CD4-positive, alpha-beta T cell treated with Interleukin-10 for 1 hour (primary cell): ENCODE results near the gene SHC3.

ENCODE experiments used
- DNase-seq: peaks from one replicate; pipeline ENCODE4 v3.0.0-alpha.2; 2020

Gene SHC3

DNA sequence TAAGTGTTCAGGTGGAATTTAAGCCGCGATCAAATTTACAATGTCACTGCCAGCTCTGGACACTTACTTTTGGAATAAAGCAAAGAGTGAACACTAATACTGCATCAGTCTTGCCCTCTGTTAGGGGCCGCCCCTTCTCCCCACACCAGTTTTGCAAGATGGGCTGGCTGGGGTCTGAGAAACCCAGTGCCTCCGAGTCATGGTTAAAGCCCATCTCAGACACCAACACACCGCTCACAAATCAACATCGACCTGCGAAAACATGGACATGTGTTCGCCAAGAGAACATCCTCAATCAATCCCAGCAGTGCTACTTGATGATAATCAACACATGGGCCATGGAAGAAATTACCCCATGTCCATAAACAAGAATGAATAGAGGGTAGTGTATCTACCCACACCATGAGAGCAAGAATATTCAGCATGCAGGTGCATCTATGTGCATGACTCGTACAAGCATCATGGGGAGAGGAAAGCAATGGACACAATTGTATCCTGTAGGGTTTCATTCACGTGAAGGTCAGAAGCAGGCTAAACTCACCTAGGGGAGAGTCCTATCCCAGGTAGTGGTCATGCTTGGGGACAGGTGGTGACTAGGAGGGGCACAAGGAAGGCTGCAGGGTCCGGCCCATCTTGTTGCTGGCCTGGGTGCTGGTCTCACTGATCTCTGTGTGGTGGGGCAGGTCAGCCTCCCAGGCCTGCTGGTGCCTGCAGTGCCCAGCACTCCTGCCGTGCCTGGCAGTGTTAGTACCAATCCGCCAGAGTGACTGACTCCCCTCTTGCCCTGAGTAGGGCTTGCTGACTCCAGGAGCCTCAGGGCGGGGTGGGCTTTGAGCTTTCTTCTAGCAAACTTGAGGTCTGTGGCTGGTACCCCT lies 182.3 kb downstream of the SHC3 start:
- DNase-seq, result no peak

DNA sequence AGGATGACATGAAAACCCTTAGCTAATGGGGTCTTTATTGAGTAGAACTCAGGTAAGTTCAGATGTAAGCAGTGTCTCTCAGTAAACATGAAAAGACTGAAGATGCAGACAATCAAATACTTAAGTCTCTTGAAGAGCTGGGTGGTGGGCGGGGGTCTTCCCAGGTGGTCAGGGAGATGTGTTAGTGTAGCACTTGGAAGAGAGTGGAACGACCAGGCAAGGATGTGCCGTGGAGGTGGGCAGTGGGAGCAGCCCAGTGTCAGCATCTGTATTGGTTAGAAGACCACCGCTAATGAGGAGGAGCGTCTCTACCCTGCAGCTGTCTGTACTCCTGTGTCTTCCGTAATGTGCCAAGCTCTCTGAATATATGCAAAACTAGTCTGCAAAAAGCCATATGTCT lies 183.0 kb downstream of the SHC3 start:
- no peak for DNase-seq

DNA sequence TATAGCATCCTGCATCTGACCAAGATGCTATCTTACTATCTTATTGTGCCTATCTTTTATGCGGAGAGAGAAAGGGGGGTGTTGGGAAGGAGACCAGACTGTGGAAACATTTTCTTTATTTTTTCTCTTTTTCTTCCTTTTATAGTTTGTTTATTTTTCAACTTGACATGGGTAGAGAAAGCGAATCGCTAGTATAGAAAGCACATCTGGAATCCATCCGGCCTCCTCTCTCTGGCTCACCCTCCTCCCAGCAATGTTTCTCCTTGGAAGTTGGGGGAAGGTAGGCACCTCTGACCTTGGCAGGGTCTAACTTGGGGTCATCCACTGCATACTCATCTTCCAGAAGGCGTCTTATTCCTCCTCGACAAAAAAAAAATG lies 183.4 kb downstream of the SHC3 start:
- no peak for DNase-seq

DNA sequence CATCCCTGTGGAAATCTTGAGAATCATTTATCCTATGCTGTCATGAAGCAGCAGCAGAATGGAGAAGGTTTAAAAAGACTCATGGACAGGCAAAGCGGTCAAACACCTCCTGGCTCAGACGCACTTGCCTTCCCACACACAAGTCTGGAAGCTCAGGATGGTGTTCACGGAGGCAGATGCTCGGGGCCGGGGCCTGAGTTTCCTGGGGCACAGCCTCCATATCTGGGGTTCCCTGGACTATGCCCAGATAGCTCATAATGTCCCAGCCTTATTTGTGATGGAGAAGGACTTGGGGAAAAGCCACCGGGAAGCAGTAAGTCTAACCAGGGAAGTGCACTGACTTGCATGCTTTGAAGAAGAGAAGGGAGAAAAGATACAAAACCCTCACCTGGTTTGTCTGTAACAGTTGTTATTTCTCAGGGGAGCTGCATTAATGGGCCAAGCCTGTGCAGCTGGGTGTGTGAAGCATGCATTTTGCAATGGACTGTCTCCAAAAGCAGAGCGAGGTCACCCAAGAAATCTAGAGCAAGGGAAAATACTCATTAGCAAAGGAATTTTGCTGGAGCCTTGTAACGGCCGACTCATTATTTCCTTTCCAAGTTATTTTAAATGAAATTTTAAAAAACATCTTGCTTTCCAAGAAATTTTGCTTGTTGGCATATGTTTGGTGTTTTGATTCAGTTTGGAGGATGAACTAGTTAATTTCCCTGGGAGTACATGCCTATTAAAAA lies 184.0 kb downstream of the SHC3 start:
- no peak for DNase-seq

DNA sequence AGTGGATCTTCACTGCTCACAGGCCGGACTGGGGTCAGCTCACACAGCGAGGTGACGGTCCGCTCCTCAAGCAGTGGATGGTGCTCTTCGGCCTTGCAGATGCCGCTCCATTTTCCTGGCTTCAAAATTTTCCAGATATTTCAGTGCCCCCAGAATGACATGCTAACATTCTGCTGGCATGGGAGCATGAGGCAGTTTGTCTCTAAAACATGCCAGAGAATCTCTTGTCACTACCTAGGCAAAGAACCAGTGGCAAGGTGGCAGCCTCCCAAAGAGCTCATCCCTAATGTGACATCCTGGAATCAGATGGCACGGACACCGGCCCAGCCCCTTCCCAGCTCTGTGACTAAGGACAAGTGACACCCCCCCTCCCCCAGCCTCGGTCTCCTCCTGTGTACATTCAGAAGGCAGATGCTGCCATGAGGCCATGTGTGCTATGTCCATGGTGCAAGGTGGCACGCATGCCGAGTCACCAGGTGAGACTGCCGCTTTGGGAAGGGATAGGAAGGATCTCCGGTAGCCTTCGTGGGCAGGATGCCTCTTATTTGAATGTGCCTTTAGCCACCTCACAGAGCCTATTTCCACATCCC lies 184.7 kb downstream of the SHC3 start:
- DNase-seq, result no peak

DNA sequence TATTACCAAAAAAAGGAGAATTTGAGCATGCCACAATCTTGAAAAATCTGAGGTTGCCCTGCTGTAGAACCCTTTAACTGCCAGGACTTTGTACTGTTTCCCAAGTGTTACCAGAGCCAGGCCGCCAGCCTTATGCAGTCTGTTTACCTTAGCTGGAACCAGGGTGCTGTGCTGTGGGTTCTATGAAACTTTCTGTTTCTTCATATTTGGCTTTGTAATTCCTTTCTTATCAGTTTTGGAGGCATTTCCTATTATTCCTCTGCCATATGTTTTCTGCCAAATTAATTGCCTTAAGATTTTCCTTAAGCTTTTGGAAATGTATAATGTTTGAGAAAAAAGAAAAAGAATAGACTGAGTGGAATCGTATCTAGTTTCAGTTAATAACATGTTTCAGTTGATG lies 185.3 kb downstream of the SHC3 start:
- DNase-seq, result no peak

DNA sequence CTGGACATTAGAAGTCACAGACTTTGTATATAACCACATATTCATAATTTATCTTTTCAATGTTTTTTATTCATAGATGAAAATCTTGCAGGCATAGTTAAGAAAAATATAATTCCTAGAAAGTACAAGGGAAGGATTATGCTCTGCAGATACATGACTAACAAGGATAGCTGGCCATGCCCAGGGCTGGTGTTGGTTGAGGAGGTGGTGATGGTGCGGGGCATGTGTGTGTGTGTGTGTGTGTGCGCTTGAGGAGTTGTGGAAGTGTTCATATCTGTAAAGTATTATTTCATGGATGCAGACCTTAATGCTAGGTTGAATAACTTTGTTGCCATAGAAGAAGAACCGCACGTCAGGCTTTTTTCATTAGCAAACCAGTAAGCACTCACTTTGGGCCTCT lies 186.1 kb downstream of the SHC3 start:
- no peak for DNase-seq

DNA sequence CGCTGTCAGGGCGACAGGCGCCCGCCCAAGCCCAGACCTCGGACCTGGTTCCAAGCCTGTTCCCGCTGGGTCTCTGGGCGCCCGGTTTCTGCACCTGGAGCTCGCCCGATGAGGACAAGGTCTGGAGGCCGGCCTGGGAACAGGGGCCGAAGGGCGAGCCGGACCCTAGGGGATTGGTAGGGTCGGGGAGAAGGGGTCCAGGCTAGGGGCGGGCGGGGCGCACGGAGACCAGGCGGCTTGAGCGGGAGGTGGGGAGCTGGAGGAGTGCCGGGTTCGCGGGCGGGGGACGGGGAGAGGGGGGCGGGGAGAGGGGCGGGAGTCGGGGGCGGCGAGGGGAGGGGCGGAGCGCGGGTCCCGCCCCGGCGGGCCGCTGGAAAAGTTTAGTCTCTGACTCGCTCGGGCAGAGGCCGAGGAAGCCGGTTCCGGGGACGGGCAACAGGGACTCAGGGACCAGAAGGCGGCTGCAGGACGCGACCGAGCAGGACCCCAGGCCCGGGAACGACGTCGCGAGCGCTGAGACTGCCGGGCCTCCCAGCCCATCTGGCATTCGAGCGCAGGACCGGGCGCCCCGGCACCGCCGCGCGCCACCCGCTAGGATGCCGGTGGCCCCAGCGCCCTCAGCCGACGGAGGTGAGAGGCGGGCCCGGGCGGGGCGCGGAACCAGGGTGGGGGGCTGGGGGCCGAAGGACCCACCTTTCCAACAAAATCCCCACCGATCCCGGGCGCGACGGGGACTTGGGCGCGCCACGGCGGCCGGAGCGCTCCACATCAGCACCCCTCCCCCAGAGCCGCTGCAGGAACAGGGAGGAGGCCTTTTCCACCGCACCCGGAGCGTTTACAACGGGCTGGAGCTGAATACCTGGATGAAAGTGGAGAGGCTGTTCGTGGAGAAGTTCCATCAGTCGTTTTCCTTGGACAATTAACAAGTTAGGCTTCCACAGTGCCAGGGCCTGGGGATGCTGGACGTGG lies 187.3 kb downstream of the SHC3 start, which contains the start of gene S1PR3:
S1PR3 (plus strand) TSS at position 403 of the 969 bp plus-strand sequence. CDS start 9,733 bp downstream, outside the sequence.
- no peak for DNase-seq

DNA sequence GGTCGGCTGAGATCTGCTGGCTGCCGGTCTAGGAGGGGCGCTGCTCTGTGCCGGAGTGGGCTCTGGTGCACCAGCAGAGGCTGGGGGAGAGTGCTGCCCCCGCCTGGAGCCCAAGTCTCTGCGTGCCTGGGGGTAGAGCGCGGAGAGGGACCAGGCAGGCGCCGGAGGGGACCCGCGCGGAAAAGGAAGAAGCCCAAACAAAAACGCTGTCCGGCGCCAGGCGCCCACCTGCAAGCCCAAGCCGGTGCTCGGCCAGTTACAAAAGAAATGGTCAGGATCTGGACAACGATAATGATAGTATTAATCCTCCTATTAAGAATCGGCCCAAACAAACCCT lies 187.9 kb downstream of the SHC3 start:
- DNase-seq, result no peak

DNA sequence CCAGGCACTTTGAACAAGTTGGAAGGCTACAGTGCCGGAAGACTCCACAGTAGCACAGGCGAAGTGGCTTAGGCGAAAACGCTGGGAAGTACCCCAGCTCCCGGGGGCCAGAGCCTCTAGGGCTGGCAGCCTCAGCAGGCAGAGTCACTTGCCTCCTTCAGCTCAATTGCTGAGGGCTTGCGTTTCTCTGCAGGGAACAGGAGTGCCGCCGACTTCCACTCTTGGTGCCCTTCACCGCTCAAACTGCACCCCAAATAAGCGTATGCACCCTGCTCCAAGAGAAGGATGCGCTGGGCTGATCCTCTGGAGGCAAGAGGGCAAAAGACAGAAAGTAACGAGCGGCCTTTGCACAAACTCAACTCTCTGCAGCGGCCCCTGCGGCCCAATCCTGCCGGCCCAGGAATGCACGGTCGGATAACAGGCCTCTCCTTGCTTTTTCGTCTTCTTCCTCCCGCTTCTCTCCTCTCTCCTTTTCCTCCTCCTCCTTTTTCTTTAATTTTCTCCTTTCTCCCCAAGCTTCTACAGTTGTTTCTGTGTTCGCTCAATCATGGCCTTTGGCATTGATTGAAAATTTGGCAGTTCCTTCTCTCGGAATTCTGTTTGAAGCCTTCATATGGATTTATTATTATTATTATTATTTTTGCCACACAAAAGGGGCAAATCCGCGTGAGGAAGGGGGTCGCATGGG lies 188.4 kb downstream of the SHC3 start:
- DNase-seq, result no peak

DNA sequence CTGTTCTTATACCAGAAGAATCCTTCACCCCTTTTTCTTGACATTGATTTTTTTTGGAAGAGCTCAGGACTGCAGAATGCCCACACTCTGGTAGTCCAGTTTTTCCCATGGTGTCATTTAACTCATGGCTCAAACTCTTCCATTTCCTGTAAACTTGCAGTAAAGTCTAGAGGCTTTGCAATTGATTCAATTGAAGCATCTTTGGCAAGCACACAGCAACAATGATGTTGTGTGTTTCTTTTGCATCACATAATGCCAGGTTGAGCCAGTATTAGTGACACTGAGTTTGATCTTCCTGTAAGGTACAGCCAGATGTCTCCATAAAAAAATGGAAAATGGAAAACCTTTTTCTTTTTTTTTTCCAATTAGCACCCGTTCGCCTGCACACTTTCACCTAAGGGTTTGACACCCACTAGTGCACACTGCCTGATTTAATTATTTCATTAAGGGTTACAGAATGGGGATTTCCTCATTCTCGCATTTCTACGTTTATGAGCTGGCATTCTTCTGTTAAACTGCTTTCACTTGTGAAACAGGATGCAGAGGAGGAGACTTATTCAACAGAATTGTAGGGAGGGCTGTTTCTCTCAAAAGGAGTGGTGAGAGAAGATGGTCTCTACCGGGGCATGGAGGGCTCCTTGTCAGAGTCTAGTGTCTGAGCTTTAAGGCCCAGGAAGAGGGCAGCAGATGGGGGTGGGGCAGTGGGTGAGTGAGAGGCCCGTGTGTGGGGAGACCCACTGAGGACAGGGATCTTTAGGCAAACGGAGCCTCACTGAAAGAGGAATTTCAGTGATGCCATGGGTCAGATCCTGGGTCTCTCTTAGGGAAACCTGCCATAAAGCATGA lies 189.6 kb downstream of the SHC3 start:
- peak; percentile 10 for DNase-seq

DNA sequence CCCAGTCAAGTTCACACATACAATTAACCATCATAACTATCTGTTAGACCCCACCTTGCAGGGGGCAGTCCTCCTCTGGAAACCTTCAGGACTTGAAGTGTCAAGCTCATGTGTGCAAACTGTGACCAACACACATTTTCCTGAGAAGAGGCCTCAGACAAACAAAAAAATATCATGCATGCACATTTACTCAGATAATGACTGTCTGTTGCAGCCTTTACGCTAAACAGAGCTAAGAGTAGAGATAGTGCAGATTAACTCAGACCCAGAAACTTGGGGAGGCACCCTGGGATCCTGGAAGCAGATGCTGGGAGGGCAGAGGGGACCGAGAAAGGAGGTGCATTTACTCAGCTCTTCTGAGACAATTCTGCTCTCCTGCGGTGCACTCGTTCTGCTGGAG lies 191.0 kb downstream of the SHC3 start:
- DNase-seq, result no peak

DNA sequence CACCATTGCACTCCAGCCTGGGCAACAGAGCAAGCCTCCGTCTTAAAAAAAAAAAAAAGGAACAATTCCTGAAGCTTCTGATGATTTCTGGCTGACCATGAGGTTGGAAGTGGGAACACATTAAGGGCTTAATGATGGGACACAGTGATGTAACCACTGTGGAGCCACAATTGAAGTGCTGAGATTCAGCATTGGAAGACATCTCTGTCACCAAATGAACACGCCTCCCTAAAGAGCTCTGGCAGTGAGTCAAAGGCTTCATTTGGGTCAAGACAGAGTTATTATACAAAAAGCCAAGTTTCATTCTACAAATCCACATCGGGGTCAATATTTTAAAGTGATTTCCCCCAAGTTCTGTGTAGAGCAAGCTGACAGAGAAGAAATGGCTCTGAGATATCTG lies 191.8 kb downstream of the SHC3 start:
- DNase-seq, result no peak

DNA sequence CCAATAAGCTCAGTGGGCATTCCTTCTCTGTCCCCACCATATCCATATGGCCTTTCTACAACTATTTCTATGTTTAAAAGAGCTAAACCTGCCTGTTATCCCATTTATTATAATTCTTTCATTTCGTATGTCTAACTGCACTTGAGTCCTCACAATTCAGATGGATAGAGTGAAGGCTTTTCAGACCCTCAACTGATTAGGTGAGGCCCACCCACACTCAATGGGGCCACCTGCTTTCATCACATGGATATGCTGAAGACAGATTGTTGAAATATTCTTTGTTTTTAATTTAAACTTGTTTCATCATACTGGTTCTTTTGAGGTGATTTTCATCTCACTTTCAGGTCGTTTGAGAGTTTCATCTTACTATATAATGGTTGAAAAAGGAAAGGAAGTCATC lies 193.0 kb downstream of the SHC3 start:
- DNase-seq, result no peak

DNA sequence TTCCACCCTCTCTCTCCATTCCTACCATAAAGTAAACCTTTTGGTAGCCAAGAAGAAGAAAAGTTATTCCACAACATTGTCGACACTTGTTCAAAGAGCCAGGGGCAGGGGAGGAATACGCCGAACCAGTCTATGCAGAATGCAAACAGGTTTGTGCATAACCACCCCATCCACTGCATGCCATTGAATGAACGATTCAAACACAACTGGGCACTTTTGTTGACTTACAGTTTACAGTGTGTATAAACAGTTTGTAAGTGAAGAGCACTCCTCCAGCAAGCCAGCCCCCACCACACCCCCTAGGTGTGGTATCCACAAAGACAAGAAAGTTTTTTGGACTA lies 194.1 kb downstream of the SHC3 start:
- no peak for DNase-seq

DNA sequence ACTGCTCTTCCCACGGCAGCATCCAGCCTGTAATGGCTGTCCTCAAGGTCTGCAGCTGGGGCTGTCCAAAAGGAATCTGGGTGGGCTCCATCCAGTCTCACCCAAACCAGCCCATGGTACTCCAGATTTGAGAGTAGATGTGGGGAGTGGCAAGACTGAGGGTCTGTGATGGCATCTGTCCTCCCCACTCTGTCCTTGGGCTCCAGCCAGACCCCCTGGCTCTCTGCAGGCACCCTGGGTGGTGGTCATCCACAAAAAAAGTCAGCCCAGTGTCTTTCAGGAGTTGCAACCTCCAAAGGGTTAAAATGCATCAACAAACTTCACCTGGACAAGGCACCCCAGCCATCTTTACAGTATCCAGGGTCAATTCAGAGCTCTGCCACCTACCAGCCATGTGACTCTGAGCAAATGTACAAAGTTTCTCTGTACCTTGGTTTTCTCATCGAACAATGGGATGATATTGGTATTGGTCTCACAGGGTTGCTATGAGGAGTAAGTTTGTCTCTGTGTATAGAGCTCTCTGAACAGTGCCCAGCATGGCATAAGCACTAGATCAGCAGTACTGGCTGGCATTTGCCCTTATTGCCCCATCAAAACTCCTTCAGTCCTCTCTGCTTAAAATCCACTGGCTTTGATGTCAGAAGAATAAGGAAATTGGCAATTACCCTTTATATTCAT lies 194.6 kb downstream of the SHC3 start:
- no peak for DNase-seq

DNA sequence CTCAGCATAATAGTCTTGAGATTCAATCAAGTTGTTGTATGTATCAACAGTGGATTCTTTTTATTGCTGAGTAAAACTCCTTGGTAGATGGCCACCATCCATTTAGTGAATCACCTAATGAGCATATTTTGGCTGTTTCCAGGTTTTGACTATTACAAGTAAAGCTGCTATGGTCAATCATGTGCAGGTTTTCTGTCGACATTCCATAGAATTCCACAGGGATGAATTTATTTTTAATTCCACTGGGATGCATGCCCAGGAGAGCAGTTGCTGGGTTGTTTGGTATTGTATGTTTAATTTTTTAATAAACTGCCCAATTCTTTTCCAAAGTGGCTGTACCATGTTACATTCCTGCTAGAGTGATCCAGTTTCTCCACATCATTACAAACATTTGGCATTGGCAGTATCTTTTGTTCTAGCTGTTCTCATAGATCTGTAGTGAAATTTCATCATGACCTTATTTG lies 197.8 kb downstream of the SHC3 start:
- no peak for DNase-seq

DNA sequence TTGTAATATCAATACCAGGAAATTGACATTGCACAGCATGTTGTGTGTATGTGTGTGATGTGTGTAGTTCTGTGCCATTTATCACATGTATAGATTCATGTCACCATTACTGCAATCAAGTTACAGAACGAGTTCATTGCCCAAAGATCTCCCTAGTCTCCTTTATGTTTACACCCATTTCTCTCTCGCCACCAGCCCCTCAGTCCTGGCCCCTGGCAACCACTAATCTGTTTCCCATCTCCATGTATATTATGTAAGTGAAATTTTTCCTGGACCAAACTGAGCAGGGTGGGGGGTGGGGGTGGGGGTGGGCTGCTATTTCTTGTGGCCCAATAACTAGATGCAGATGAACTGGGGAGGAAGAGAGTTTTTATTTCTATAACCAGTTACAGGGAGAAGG lies 198.8 kb downstream of the SHC3 start:
- DNase-seq, result no peak

DNA sequence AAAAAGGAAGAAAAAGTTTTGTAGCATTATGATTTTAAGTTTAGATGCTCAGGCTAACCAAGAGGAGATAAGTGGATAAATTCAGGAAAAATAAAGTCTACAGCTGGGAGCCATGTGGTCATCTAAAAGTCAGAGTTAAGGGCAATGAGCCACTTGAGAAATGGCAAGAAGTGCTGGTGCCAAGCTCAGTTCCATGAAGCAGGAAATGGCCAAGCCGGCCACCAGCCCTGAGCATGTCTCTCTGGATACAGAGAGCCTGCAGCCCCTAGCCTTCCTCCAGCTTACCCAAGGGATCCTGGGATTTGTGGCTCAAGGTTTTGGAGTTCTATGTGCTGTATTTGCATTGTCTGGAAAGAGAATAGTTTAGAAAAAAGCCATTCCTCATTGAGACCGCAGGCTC lies 199.6 kb downstream of the SHC3 start:
- DNase-seq, result no peak

DNA sequence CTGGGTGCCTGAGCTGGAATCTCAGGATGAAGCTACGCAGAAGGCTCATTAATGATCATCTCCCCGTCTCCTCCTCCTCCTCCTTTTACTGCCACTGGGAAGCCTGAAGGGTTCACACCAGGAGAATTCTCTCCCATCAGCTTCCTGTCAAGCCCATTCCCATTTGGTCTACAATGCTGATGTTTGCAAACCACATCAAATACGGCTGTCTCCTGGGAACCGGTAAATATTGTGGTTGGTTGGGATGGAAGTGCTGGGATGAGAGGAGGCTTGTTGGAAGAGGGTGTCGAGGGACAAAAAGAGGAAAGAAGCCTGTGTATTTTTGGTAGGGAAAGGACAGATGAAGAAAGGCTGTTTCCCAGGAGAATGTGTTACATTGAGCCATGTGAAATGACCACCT lies 200.6 kb downstream of the SHC3 start:
- no peak for DNase-seq

DNA sequence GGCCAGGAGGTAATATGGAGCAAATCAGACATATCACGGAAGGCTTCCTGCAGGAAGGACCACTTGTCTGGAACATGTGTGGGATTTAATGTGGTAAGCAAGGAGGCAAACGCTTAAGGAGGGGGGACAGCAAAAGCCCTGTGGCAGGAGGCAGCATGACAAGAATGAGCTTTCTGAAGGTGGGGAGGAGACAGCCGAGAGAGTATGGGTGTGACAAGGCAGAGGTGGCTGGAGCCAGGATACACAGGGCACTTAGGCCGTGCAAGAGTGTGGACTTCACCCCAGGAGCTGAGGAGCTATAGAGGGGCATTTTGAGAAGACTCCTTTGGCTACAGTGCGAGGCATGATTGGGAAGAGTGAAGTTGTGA lies 201.7 kb downstream of the SHC3 start:
- DNase-seq, result no peak
